ENCODE data around the gene CCDC141. TPM values are rescaled to one million over a fixed set of nuclear protein-coding genes. Genes with fewer than 3 reads are reported as not detected.
A peak's percentile ranks its signal among the peaks of the same experiment; 100 is the strongest.

The CCDC141 gene
- total and polyA plus RNA-seq, 4 donors, result 0.51 to 4.4 (median 2.4) TPM

DNA sequence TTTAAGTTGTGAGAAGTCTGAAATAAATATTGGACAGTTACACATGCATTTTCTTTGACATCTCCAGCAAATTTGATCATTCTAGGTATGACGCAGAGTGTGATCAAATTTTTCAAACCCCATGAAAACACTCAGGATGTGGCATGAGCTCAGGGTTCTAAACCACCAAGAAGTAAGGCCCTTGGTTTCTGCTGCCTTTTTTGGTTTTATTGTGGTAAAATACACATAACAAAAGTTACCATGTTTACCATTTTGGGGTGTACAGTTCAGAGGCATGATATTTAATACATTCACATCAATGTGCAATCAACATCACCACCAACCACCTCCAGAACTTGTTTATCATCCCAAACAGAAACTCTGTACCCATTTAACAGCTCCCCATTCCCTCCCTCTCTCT lies 178.4 kb downstream of the CCDC141 start:
- no peaks in the 10 kb centered on the region for H3K36me3 ChIP-seq (ENCODE audit: control insufficient read depth, insufficient read depth, low read length)
- H3K4me1 ChIP-seq (ENCODE audit: control insufficient read depth, insufficient read depth, low read length), result no peaks in the 10 kb centered on the region
- no peaks in the 10 kb centered on the region for H3K27me3 ChIP-seq (ENCODE audit: control insufficient read depth, insufficient read depth, low read length)
- H3K27ac ChIP-seq (ENCODE audit: low read depth, low read length), result no peak overlapping the region
- no CpG with 5 or more reads among the region's 1 CpG for WGBS (ENCODE audit: insufficient coverage)
- no peak for DNase-seq (ENCODE audit: low read depth in 4 of 6, low spot score in 6 of 6)
- no peak overlapping the region for H3K4me3 ChIP-seq (ENCODE audit: low read depth, low read length)
- H3K9me3 ChIP-seq (ENCODE audit: control insufficient read depth, insufficient read depth, low read length), result no peaks in the 10 kb centered on the region

DNA sequence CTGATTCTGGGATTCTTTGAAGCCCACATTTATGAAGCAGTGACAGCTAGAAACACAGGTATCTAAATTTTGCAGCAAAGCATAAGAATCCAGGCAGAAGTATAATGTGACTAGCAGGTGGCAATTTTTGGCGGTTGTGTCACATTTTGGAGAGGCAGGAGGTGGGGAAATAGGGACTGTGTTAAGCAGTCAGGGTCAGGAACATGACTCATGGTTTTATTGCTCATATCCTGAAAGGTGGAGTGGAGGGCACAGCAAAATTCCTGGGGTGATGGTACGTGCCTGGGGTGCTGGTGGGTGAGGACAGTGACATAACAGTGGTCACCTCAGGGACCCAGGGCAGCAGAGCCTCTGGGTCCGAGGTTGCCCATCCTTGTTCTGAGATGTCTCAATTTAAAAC lies 179.2 kb downstream of the CCDC141 start:
- Histone ChIP-seq H3K36me3 (ENCODE audit: control insufficient read depth, insufficient read depth, low read length) (no peaks in the 10 kb centered on the region), H3K27me3 (ENCODE audit: control insufficient read depth, insufficient read depth, low read length) (no peaks in the 10 kb centered on the region), H3K9me3 (ENCODE audit: control insufficient read depth, insufficient read depth, low read length) (no peaks in the 10 kb centered on the region), H3K4me3 (ENCODE audit: low read depth, low read length) (no peak overlapping the region), H3K4me1 (ENCODE audit: control insufficient read depth, insufficient read depth, low read length) (no peaks in the 10 kb centered on the region), H3K27ac (ENCODE audit: low read depth, low read length) (no peak overlapping the region)
- 100% methylated on average over 1 of the region's 3 CpGs for WGBS (ENCODE audit: insufficient coverage)
- DNase-seq (ENCODE audit: low read depth in 4 of 6, low spot score in 6 of 6), result no peak

DNA sequence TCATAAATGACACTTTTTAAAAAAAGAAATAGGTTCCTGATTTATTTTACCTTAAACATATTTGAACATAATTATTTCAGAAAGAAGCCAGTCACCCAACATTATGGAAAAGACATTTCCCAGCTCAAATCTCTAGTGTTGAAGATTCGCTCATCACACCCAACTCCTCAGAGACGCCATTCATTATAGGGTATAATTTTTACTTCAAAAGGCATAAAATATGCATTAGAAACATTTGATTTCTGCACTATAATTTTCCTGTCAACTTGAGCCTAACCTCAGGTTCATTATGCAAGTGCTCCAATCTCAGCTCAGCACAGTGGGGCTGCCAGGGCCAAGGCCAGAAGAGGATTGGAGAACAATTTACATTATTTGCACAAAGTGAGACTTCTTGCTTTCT lies 183.9 kb downstream of the CCDC141 start:
- no CpG with 5 or more reads among the region's 2 CpGs for WGBS (ENCODE audit: insufficient coverage)

DNA sequence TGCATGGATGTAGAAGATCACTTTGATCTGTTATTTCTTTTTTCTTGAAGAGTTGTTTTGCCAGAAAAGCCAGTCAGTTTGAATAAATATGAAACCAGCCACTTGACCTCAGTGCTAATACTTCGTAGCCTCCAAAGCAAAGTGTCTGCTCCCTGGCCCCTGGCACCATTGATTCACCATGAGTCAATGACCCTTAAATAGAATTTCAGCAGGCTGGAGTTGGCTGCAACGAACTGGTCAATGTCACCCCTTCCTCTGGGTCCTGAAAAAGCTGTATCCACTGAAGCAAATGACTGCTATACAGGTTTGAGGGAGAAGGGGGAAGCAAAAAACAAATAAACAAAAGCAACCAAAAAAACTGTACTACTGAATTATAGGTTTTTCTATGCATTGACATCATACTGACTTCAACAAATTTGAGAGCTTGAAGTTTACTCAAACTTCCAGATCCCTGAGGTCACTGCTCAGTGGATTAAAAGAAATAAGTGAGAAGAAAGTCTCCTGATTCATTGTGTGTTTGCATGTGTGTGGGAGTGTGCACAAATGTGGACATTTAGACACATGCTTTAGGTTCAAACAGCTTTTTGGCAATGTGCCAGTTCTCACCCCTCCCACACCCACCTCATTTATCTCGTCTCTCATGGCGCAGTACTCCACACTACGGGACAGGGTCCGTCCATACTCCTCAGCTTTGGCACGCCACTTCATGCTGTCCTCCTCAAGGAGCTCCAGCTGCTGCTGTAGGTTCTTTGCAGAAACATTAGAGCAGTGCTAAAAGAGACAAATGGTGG lies 184.6 kb downstream of the CCDC141 start:
- Histone ChIP-seq H3K27ac (ENCODE audit: low read depth, low read length) (no peak overlapping the region), H3K36me3 (ENCODE audit: control insufficient read depth, insufficient read depth, low read length) (no peaks in the 10 kb centered on the region), H3K4me1 (ENCODE audit: control insufficient read depth, insufficient read depth, low read length) (no peaks in the 10 kb centered on the region), H3K27me3 (ENCODE audit: control insufficient read depth, insufficient read depth, low read length) (no peaks in the 10 kb centered on the region), H3K9me3 (ENCODE audit: control insufficient read depth, insufficient read depth, low read length) (no peaks in the 10 kb centered on the region), H3K4me3 (ENCODE audit: low read depth, low read length) (no peak overlapping the region)
- DNase-seq (ENCODE audit: low read depth in 4 of 6, low spot score in 6 of 6), result peak in 2 of 6 donors; percentile 27 to 28
- 53% methylated on average over 3 of the region's 7 CpGs for WGBS (ENCODE audit: insufficient coverage)

More for the DNA sequence above, 183.9 kb downstream of the CCDC141 start:
- Histone ChIP-seq H3K36me3 (ENCODE audit: control insufficient read depth, insufficient read depth, low read length) (no peaks in the 10 kb centered on the region), H3K27ac (ENCODE audit: low read depth, low read length) (no peak overlapping the region), H3K27me3 (ENCODE audit: control insufficient read depth, insufficient read depth, low read length) (no peaks in the 10 kb centered on the region), H3K4me1 (ENCODE audit: control insufficient read depth, insufficient read depth, low read length) (no peaks in the 10 kb centered on the region), H3K9me3 (ENCODE audit: control insufficient read depth, insufficient read depth, low read length) (no peaks in the 10 kb centered on the region), H3K4me3 (ENCODE audit: low read depth, low read length) (no peak overlapping the region)
- no peak for DNase-seq (ENCODE audit: low read depth in 4 of 6, low spot score in 6 of 6)

DNA sequence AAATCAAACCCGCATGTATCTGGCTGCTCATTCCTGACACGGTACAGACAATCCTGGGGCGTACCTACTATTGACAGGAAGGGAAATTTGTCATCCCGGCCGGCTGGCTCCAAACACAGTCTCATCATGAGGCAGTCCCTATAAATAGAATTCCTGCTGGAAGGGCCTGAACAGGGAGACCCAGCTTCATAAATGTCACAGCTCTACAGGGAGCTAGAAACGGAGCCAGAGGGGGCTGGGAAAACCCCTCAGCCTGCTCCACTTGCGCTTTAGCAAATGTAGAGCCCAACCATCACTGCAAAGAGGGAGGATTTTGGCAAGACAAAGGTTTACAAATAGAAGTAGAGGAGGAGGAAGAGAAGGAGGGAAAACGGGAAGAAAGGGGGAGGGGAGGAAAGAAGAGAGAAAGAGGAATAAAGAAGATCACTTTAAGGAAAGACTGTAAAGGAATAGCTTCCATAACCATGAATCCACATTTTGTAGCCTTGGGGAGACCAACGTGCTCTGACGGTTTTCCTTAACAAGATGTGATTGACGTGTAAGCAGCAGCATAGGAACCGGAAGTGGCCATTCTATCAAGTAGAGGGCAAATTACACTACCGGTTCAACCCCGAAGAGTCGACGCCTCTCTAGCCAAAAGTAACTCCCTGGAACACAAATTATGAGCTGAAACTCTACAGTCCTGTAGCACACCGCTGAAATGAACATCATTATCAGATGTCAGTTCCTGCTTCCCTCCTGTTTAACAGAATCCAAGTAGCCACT lies 185.9 kb downstream of the CCDC141 start:
- Histone ChIP-seq H3K27me3 (ENCODE audit: control insufficient read depth, insufficient read depth, low read length) (no peaks in the 10 kb centered on the region), H3K9me3 (ENCODE audit: control insufficient read depth, insufficient read depth, low read length) (no peaks in the 10 kb centered on the region), H3K36me3 (ENCODE audit: control insufficient read depth, insufficient read depth, low read length) (no peaks in the 10 kb centered on the region), H3K4me3 (ENCODE audit: low read depth, low read length) (no peak overlapping the region), H3K4me1 (ENCODE audit: control insufficient read depth, insufficient read depth, low read length) (no peaks in the 10 kb centered on the region), H3K27ac (ENCODE audit: low read depth, low read length) (no peak overlapping the region)
- peak in 2 of 6 donors; percentile 23 to 53 for DNase-seq (ENCODE audit: low read depth in 4 of 6, low spot score in 6 of 6)
- WGBS (ENCODE audit: insufficient coverage), result 64% methylated on average over 15 of the region's 17 CpGs

DNA sequence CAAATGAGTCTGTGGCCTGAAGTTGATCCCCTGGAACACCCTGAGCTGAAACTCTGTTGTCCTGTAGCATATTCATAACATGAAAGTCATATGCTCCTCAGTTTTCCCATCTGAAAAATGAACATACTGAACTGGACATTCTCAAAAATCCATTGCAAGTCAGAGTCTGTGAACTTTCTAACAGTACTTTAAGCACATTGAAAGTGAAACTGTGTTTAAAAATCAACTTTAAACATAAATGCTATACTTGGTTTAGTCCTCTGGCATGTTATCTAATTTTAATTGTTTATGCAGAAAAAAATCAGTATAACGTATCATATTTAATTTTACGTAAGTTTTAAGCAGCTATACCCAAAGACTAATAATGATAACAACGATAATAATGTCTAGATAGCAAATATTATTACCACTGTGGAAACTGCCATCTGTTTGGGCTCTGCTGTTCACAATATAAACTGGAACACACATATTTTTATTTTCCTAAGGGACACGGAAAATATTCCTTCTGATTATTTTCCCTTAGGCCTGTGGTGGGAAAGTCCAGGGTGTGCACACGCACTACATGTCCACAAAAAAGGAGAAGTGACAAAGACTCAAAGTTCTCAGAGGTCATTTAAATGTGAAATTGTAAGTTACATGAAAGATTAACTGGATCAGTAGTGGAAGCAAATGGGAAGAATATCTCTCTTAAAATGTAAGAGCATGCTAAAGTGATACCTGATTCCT lies 186.6 kb downstream of the CCDC141 start:
- DNase-seq (ENCODE audit: low read depth in 4 of 6, low spot score in 6 of 6), result no peak
- Histone ChIP-seq H3K27ac (ENCODE audit: low read depth, low read length) (no peak overlapping the region), H3K36me3 (ENCODE audit: control insufficient read depth, insufficient read depth, low read length) (no peaks in the 10 kb centered on the region), H3K27me3 (ENCODE audit: control insufficient read depth, insufficient read depth, low read length) (no peaks in the 10 kb centered on the region), H3K4me3 (ENCODE audit: low read depth, low read length) (no peak overlapping the region), H3K4me1 (ENCODE audit: control insufficient read depth, insufficient read depth, low read length) (no peaks in the 10 kb centered on the region), H3K9me3 (ENCODE audit: control insufficient read depth, insufficient read depth, low read length) (no peaks in the 10 kb centered on the region)
- 83% methylated on average over 1 of the region's 5 CpGs for WGBS (ENCODE audit: insufficient coverage)

DNA sequence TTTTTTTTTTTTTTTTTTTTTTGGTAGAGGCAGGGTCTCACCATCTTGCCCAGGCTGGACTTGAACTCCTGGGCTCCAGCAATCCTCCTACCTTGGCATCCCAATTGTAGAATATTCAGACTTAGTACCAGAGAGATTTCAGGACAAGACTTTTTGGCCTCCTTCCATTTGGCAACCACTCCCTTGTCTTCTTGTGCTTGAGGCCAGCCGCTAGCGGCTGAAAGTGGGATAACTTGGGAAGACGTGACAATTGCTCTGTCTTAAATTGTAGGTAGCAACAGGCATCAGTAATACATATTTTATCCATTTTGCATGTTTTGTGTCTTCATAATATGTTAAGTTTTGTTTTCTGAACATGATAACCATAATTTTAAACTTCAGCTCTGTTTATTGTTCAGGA lies 189.4 kb downstream of the CCDC141 start:
- no CpG with 5 or more reads among the region's 3 CpGs for WGBS (ENCODE audit: insufficient coverage)
- Histone ChIP-seq H3K4me3 (ENCODE audit: low read depth, low read length) (no peak overlapping the region), H3K27ac (ENCODE audit: low read depth, low read length) (no peak overlapping the region), H3K36me3 (ENCODE audit: control insufficient read depth, insufficient read depth, low read length) (no peaks in the 10 kb centered on the region), H3K4me1 (ENCODE audit: control insufficient read depth, insufficient read depth, low read length) (no peaks in the 10 kb centered on the region), H3K9me3 (ENCODE audit: control insufficient read depth, insufficient read depth, low read length) (no peaks in the 10 kb centered on the region), H3K27me3 (ENCODE audit: control insufficient read depth, insufficient read depth, low read length) (no peaks in the 10 kb centered on the region)
- peak in 2 of 6 donors; percentile 43 to 73 for DNase-seq (ENCODE audit: low read depth in 4 of 6, low spot score in 6 of 6)

DNA sequence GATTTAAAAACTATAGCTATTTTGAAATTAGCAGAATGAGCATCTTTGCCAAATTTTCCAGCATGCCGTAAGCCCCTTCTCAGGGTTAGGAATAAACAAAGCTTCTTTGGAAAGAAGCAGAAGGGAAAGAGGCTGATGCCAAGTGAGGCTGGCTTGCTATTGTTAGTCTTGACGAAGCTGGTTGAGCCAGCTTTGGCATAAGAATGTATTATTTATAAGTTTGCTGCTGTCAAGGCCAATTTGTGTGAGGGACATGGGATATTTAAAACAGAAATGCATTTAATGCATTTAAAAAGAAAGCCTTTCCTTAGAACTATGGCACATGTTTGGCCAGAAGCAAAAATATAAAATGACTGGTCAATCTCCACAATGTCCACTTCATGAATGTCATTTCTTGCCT lies 190.2 kb downstream of the CCDC141 start:
- Histone ChIP-seq H3K4me1 (ENCODE audit: control insufficient read depth, insufficient read depth, low read length) (no peaks in the 10 kb centered on the region), H3K27ac (ENCODE audit: low read depth, low read length) (no peak overlapping the region), H3K36me3 (ENCODE audit: control insufficient read depth, insufficient read depth, low read length) (no peaks in the 10 kb centered on the region), H3K27me3 (ENCODE audit: control insufficient read depth, insufficient read depth, low read length) (no peaks in the 10 kb centered on the region), H3K4me3 (ENCODE audit: low read depth, low read length) (no peak overlapping the region), H3K9me3 (ENCODE audit: control insufficient read depth, insufficient read depth, low read length) (no peaks in the 10 kb centered on the region)
- peak in 1 of 6 donors; percentile 87 for DNase-seq (ENCODE audit: low read depth in 4 of 6, low spot score in 6 of 6)
- 25% methylated on average over 1 of the region's 2 CpGs for WGBS (ENCODE audit: insufficient coverage)

DNA sequence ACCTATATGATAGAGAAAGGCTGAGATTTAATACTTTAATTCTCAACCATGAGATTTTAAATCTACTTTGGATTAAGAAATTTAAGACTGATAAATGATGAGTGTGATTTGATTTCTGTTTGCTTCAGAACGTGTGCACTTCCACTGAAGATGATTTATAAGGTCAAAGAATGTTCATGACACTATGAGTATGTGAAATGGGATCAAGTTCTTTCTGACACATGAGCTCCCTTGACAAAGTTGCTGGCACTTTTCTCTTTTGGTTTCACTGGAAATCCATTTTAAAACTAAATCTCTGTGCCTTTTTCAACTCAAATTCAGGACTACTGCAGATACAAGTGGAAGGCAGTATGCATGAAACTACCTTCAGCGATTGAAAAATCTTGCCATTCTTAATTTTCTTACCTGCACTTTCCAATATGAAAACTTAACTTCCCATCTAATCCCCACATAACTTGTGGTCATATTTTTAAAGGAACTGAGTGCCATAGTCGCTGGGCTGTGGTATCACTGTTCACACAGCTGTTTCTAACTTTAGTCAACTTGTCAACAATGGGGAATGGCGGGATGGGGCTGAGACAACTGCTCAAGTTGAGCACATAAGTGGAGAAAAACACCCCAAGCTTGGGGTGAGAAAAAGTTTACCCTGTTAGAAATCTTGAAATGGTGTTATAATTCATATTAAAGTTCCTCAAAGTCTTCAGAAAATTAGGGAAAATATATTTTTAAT lies 190.9 kb downstream of the CCDC141 start:
- H3K27me3 ChIP-seq (ENCODE audit: control insufficient read depth, insufficient read depth, low read length), result no peaks in the 10 kb centered on the region
- no peak overlapping the region for H3K27ac ChIP-seq (ENCODE audit: low read depth, low read length)
- H3K9me3 ChIP-seq (ENCODE audit: control insufficient read depth, insufficient read depth, low read length), result no peaks in the 10 kb centered on the region
- no peaks in the 10 kb centered on the region for H3K4me1 ChIP-seq (ENCODE audit: control insufficient read depth, insufficient read depth, low read length)
- no peak for DNase-seq (ENCODE audit: low read depth in 4 of 6, low spot score in 6 of 6)
- H3K4me3 ChIP-seq (ENCODE audit: low read depth, low read length), result no peak overlapping the region
- WGBS (ENCODE audit: insufficient coverage), result 80% methylated on average over 2 of the region's 4 CpGs
- H3K36me3 ChIP-seq (ENCODE audit: control insufficient read depth, insufficient read depth, low read length), result no peaks in the 10 kb centered on the region

Measured in spinal cord (tissue), 10 donors.